SU-DHL-6 (cell line): Measurements from ENCODE around the gene EN2.

Experiments
- CTCF ChIP-seq: fragments of 200-600 bp; sonication (generic); IDR thresholded peaks from one replicate; pipeline ENCODE4 v1.5.1; 2017; ENCODE audit warnings: antibody characterized with exemption, mild to moderate bottlenecking, low read length, moderate library complexity; ENCODE audit not compliant: insufficient read depth, poor library complexity, severe bottlenecking
- EZH2phosphoT487 ChIP-seq: fragments of 200-600 bp; sonication (generic), shearing (Covaris generic); conservative IDR thresholded peaks from 2 replicates; pipeline ENCODE4 v1.6.1; 2018; ENCODE audit warnings: mild to moderate bottlenecking, antibody characterized with exemption, low read length, moderate library complexity, mixed read lengths

- no peak for TF ChIP-seq CTCF
- TF ChIP-seq EZH2phosphoT487 = no peak
Measured at GRCh38 chr7:155454183-155455112, 3.5 kb upstream of the EN2 start.
